GM03348 (cell line): Measurements from ENCODE around the gene HTR1B.

Experiments used
- DNase-seq: peaks from one replicate; pipeline ENCODE4 v3.0.0; 2012; ENCODE audit warnings: low spot score

HTR1B gene

GRCh38 chr6:77463308-77463860 lies at the start of gene HTR1B:
HTR1B (minus strand) TSS chr6:77463491; CDS start chr6:77463403, 88 bp downstream.
- DNase-seq, result peak; percentile 10

- no peak for DNase-seq
Observed at GRCh38 chr6:77512554-77512953, 49.3 kb upstream of the HTR1B start.

- DNase-seq, result no peak
Observed at GRCh38 chr6:77511860-77512259, 48.6 kb upstream of the HTR1B start.

GRCh38 chr6:77502981-77503380 lies 39.7 kb upstream of the HTR1B start:
- DNase-seq, result no peak

- DNase-seq, result no peak
Observed at GRCh38 chr6:77492530-77492929, 29.2 kb upstream of the HTR1B start.

DNA sequence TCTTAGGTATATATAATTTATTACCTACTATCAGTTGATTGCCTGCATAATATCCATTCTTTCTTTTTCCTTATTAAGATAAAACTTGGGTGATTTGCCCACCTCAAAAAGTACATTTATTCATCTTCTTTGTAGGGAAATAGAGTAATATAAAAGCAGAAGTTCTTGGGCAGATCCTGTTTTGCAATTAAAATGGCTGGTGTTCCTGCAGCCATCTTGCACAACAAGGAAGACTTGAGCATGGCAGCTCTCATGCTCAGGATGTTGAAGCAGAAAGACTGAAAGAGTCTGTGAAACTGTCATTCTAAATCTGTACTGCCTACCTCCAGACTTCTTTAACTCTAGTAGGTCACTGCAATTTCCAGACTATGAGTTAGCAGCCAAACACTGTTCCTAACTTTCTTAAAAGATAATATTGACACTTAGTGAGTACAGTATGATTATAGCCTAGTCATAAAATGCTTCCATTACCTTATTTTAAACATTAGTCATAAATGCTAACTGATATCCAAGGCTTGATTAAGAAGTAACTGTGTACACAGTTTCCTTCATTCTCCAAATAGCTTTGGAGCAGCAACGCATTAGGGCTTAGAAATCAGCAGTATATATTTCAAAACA lies 24.6 kb upstream of the HTR1B start:
- DNase-seq, result no peak

DNA sequence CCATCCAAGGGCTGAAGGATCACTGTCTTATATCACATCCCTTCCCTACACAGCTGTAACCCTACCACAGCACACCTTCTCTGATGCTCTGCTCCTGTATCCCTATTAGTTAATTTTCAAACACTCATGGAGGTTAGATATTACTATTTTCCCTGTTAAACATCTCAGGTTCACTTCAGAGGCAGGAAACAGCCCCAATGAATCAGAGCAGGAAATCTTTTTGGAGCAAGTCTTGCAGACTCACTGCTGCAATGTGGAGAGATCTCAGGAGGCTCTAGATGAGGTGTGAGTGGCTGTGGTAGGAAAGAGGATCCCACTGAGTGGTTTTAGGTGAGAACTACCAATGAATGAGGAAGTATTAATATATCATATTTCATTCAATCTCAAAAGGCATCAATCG lies 19.7 kb upstream of the HTR1B start:
- no peak for DNase-seq

DNA sequence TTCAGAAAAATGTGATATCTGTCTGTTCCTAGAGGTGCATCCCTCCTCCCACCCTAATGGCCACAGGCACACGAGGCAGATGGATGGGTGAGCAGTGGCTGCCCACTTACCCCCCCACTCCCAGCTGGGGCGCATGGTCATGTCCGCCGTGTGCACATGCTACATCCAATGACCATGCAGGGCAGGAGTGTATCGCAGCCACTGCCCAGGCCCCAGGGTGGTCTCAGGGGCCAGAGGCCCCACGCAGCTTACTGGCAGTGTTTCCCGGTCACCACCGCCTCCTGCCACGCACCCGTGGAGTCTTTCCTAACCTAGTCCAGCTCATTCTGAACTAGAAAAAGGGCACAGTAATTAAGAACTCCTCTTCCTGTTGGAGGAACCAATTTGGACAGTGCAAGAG lies 11.7 kb upstream of the HTR1B start:
- DNase-seq, result no peak

DNA sequence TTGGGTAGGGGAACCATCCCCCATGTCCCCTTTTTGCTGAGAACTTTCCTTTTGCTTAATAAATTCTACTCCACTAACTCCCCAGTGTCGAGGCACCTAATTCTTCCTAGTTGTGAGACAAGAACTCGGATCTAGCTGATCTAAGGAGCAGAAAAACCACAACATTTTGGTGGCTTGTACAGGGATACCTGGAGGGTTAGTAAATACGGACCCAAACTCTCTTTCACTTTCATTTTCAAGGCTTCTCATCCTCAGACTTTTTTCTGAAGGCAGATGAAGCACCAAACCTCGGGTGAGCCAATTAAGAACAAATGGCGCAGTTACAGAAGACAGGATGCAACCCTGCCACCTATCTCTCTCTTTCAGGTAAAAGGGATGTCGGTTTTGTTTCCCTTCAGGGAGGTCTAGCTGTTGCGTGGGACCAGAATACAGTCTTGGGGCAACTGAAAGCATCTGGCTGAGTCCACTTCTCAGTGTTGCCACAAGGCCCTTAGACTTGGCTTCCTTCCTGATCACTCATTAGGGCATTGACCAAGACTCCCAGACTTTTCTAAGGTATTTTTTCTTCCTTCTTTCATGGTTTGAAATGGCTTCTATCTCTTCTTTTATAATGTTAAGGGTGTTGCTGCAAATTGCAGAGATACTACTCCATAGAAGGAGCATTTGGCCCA lies 11.1 kb upstream of the HTR1B start:
- no peak for DNase-seq

- no peak for DNase-seq
Observed at GRCh38 chr6:77470983-77471382, 7.7 kb upstream of the HTR1B start.

DNA sequence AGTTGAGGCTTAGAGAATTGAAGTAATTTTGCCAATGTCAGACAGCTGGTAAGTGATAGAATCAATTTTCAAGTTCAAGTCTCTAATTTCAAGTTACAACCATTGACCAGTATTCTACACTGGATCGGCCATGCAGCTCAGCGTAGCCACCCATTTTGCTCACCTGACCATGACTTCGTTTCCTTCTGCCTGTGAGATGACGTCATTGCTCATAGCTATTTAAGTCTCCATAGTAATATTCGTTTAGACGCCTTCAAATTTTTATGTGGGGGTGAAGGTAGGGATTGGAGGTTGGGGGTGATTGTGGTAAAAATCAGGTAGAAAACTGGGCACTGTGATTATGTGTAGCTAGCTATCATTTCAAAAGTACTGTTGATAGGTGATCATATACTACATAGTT lies 5.6 kb upstream of the HTR1B start:
- no peak for DNase-seq

GRCh38 chr6:77466451-77467437 lies 3.5 kb upstream of the HTR1B start:
- DNase-seq, result peak; percentile 36

- DNase-seq, result peak; percentile 75
Observed at GRCh38 chr6:77466055-77466450, 2.8 kb upstream of the HTR1B start.

- DNase-seq, result no peak
Observed at GRCh38 chr6:77464495-77464867, 1.2 kb upstream of the HTR1B start.

GRCh38 chr6:77463861-77464494 lies 687 bp upstream of the HTR1B start:
- DNase-seq, result peak; percentile 11

DNA sequence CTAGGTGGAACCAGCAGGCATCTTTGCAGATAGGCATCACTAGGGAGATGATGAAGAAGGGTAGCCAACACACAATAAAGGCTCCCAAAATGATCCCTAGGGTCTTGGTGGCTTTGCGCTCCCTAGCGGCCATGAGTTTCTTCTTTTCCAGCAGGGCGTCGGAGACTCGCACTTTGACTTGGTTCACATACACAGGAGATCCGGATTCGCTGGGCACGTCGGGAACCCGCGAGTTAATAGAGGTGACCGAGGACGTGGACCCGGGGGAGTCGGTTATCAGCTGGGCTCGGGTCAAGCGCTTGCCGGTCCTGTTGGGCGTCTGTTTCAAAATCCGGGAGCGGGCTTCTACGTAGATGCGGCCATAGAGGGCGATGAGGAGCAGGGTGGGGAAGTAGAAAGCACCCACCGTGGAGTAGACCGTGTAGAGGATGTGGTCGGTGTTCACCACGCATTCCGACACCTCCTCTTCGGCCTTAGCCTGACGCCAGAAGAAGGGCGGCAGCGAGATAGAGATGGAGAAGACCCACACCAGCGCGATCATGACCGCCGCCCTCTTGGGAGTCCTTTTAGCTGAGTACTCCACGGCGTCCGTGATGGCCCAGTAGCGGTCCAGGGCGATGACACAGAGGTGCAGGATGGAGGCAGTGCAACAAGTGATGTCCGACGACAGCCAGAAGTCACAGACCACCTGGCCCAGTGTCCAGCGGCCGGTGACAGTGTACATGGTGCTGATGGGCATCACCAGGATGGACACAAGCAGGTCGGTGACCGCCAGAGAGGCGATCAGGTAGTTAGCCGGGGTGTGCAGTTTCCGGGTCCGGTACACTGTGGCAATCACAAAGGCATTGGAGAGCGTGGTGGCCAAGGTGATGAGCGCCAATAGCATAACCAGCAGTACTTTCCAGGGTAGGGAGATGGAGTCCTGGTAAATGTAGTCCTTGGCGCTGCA lies 658 bp downstream of the HTR1B start:
- no peak for DNase-seq

GRCh38 chr6:77461796-77462195 lies 1.5 kb downstream of the HTR1B start:
- no peak for DNase-seq

DNA sequence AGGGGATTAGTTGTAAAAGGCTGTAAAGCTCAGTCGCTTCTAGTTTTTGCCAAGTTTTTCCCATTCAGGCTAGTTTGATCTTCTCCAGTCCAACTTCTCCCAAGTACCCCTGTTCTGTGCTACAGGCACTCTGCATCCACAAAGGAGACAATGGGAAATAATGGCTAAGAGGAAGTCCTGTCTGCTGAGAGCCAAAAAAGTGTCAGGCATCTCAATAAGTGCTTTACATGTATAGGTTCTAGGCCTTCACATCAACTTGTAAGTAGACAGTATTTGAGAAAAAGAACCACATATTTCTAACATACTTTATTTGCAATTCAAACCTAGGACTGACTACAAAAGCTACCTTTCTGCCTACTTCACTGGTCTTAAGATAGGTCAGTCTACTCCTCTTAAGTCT lies 4.9 kb downstream of the HTR1B start:
- no peak for DNase-seq

- DNase-seq, result peak; percentile 76
Observed at GRCh38 chr6:77457720-77458349, 5.5 kb downstream of the HTR1B start.

DNA sequence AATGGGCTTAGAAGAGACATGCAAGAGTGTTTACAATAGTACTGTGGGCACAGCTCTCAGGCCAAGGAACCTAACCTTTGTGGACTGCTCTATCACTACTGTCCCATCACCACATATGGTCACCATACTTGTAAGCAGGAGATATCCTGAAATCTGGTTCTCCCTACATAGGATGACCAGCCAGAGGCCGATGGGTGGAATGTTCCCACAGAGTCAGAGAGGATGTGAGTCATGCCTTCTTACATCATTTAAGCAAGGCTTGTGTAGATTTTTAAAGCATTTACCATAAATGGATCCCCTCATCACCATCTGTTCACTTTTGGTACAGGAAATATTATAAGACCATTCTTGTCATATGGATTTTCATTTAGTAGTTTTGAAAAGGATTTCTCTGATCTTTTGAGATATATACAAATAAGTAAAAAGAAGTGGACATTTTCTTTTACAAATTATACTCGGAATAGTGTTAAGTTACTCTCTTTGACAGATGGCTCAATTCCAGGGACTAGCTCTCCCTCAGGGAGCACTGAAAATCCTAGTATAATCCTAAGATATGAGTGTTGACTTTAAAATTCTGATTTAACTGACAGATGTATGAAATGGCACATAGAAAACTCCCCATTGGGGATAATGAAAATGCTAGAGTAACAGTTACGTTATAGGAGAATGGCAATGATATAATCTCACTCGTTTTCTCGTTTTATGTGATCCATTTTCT lies 6.6 kb downstream of the HTR1B start:
- DNase-seq, result peak; percentile 81
